Measurements from ENCODE around the gene SLC15A5. TPM values are rescaled to one million over a fixed set of nuclear protein-coding genes. Genes with fewer than 3 reads are reported as not detected.

Gene SLC15A5
- total RNA-seq, 1 donor from 2014 or later, result not detected

GRCh38 chr12:16266085-16266484 is 11.4 kb downstream of the SLC15A5 start:
- TF ChIP-seq, protein P1, sequence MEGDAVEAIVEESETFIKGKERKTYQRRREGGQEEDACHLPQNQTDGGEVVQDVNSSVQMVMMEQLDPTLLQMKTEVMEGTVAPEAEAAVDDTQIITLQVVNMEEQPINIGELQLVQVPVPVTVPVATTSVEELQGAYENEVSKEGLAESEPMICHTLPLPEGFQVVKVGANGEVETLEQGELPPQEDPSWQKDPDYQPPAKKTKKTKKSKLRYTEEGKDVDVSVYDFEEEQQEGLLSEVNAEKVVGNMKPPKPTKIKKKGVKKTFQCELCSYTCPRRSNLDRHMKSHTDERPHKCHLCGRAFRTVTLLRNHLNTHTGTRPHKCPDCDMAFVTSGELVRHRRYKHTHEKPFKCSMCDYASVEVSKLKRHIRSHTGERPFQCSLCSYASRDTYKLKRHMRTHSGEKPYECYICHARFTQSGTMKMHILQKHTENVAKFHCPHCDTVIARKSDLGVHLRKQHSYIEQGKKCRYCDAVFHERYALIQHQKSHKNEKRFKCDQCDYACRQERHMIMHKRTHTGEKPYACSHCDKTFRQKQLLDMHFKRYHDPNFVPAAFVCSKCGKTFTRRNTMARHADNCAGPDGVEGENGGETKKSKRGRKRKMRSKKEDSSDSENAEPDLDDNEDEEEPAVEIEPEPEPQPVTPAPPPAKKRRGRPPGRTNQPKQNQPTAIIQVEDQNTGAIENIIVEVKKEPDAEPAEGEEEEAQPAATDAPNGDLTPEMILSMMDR (conservative IDR thresholded peaks at IDR 0.05), result no peak
- no peak overlapping the region for H3K27ac Mint-ChIP-seq (ENCODE audit: unreplicated experiment)
- DNase-seq (ENCODE audit: low read depth, low spot score), result no peak
- peaks cover 8% of the 10 kb centered on the region for H3K4me1 Mint-ChIP-seq
- no peaks in the 10 kb centered on the region for H3K27me3 Mint-ChIP-seq (ENCODE audit: low read depth)
- peaks cover 12% of the 10 kb centered on the region for H3K9me3 Mint-ChIP-seq
- peaks cover 8% of the 10 kb centered on the region for H3K36me3 Mint-ChIP-seq (ENCODE audit: low read depth)
- no peak overlapping the region for H3K4me3 Mint-ChIP-seq

DNA sequence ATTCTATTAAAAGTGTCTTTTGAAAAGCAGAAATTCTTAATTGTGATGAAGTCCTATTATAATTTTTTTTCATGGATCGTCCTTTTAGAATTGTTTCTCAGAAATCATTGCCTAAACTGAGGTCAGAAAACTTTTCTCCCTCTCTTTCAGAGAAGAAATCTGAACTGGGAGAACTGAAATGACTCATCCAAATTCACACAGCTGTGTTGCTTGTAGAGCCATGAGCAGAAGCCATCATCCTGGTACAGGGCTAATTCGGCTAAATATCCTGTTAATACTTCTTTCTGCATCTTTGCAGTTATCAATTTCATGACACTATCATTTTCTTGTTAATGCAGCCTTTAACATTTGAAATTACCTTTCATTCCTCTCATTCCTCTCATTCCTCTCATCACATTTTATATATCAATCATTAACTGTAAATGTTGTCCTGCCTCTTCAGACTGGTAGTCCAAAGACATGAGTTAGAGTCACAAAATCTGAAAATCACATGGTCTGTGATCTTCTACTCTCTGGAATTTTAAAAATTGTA is 15.5 kb downstream of the SLC15A5 start:
- peaks cover 12% of the 10 kb centered on the region for H3K9me3 Mint-ChIP-seq
- no peak for DNase-seq (ENCODE audit: low read depth, low spot score)
- no peaks in the 10 kb centered on the region for H3K4me1 Mint-ChIP-seq
- TF ChIP-seq, protein P1 (conservative IDR thresholded peaks at IDR 0.05), result no peak
- peaks cover 8% of the 10 kb centered on the region for H3K36me3 Mint-ChIP-seq (ENCODE audit: low read depth)
- no peak overlapping the region for H3K4me3 Mint-ChIP-seq
- H3K27me3 Mint-ChIP-seq (ENCODE audit: low read depth), result no peaks in the 10 kb centered on the region
- no peak overlapping the region for H3K27ac Mint-ChIP-seq (ENCODE audit: unreplicated experiment)

GRCh38 chr12:16260206-16260605 is 17.3 kb downstream of the SLC15A5 start:
- peaks cover 8% of the 10 kb centered on the region for H3K36me3 Mint-ChIP-seq (ENCODE audit: low read depth)
- H3K27me3 Mint-ChIP-seq (ENCODE audit: low read depth), result no peaks in the 10 kb centered on the region
- no peaks in the 10 kb centered on the region for H3K4me1 Mint-ChIP-seq
- no peak for DNase-seq (ENCODE audit: low read depth, low spot score)
- H3K9me3 Mint-ChIP-seq, result peaks cover 12% of the 10 kb centered on the region
- H3K27ac Mint-ChIP-seq (ENCODE audit: unreplicated experiment), result no peak overlapping the region
- no peak overlapping the region for H3K4me3 Mint-ChIP-seq
- TF ChIP-seq, protein P1 (conservative IDR thresholded peaks at IDR 0.05), result no peak

- Mint-ChIP-seq H3K4me1 (no peaks in the 10 kb centered on the region), H3K4me3 (no peak overlapping the region), H3K27me3 (ENCODE audit: low read depth) (no peaks in the 10 kb centered on the region), H3K27ac (ENCODE audit: unreplicated experiment) (no peak overlapping the region), H3K9me3 (peaks cover 4% of the 10 kb centered on the region), H3K36me3 (ENCODE audit: low read depth) (peaks cover 4% of the 10 kb centered on the region)
- TF ChIP-seq, protein P1 (conservative IDR thresholded peaks at IDR 0.05), result no peak
- no peak for DNase-seq (ENCODE audit: low read depth, low spot score)
Measured at GRCh38 chr12:16258963-16259362, 18.5 kb downstream of the SLC15A5 start.

- Mint-ChIP-seq H3K9me3 (peaks cover 5% of the 10 kb centered on the region), H3K36me3 (ENCODE audit: low read depth) (no peaks in the 10 kb centered on the region), H3K4me1 (no peaks in the 10 kb centered on the region), H3K4me3 (no peak overlapping the region), H3K27me3 (ENCODE audit: low read depth) (no peaks in the 10 kb centered on the region), H3K27ac (ENCODE audit: unreplicated experiment) (no peak overlapping the region)
- TF ChIP-seq, protein P1 (conservative IDR thresholded peaks at IDR 0.05), result no peak
- no peak for DNase-seq (ENCODE audit: low read depth, low spot score)
Measured at GRCh38 chr12:16246264-16246663, 31.2 kb downstream of the SLC15A5 start.
